PC-9 (cell line): ENCODE data around the gene CRYGB. TPM values are rescaled to one million over a fixed set of nuclear protein-coding genes. Genes with fewer than 3 reads are reported as not detected.
"Not testable (repeated sequence)": the region's sequence is repeated elsewhere in the genome, so short reads cannot be mapped to it uniquely, and the experiment has no call there.

Experiments used
- BruUV-seq: library from RNA; stranded (reverse); fragments of 400-500 nt; replicated peaks from 2 replicates; lab custom pipeline; 2021; lab: Mats Ljungman, UMichigan
- CTCF ChIA-PET: fragments of 300-600 bp; sonication (Branson Sonifier 250); formaldehyde crosslinking; loops from one replicate; lab custom pipeline; 2022; ENCODE audit warnings: antibody characterized with exemption; lab: Charles Lee
- POLR2A ChIA-PET: fragments of 300-600 bp; sonication (Branson Sonifier 250); formaldehyde crosslinking; loops from one replicate; lab custom pipeline; 2022; ENCODE audit warnings: antibody characterized with exemption; ENCODE audit not compliant: unreplicated experiment; lab: Charles Lee
- DNase-seq, 2 experiments: peaks; one replicate each; pipeline versions ENCODE4 v3.0.0 to v3.0.0-alpha.2; 2015 to 2022; ENCODE audit warnings: mixed read lengths in 1 of 2
- H2AFZ ChIP-seq: fragments of 200-600 bp; sonication (generic); 2 replicates; pipeline ENCODE4 v1.8.1; 2017; ENCODE audit warnings: antibody characterized with exemption
- H3F3A ChIP-seq: fragments of 200-600 bp; sonication (generic); 2 replicates; pipeline ENCODE4 v1.8.1; 2017; ENCODE audit warnings: antibody characterized with exemption, mild to moderate bottlenecking, low read depth; ENCODE audit not compliant: insufficient read depth
- H3K27ac ChIP-seq: fragments of 200-600 bp; sonication (generic); 2 replicates; pipeline ENCODE4 v1.6.1; 2016; ENCODE audit warnings: mixed run types
- H3K27me3 ChIP-seq: fragments of 200-600 bp; sonication (generic); 2 replicates; pipeline ENCODE4 v1.6.1; 2016; ENCODE audit warnings: low read depth, mixed run types; ENCODE audit not compliant: insufficient read depth
- H3K36me3 ChIP-seq: fragments of 200-600 bp; sonication (generic); 2 replicates; pipeline ENCODE4 v1.6.1; 2016; ENCODE audit warnings: low read depth, mixed run types
- H3K4me1 ChIP-seq: fragments of 200-600 bp; sonication (generic); replicated peaks from 2 replicates; pipeline ENCODE4 v1.6.1; 2016; ENCODE audit warnings: mixed run types; ENCODE audit not compliant: insufficient read depth
- H3K4me2 ChIP-seq: fragments of 200-600 bp; sonication (generic); 2 replicates; pipeline ENCODE4 v1.6.1; 2017; ENCODE audit warnings: mixed run types
- H3K4me3 ChIP-seq: fragments of 200-600 bp; sonication (generic); 2 replicates; pipeline ENCODE4 v1.6.1; 2016; ENCODE audit warnings: mixed run types
- H3K79me2 ChIP-seq: fragments of 200-600 bp; sonication (generic); 2 replicates; pipeline ENCODE4 v1.6.1; 2017; ENCODE audit warnings: low read depth, mixed run types
- H3K9me2 ChIP-seq: fragments of 200-600 bp; sonication (generic); 2 replicates; pipeline ENCODE4 v1.8.1; 2017; ENCODE audit warnings: mild to moderate bottlenecking; ENCODE audit not compliant: insufficient read depth
- H3K9me3 ChIP-seq: fragments of 200-600 bp; sonication (generic); 2 replicates; pipeline ENCODE4 v1.8.1; 2016; ENCODE audit warnings: low read depth; ENCODE audit not compliant: insufficient read depth
- H4K20me1 ChIP-seq: fragments of 200-600 bp; sonication (generic); 2 replicates; pipeline ENCODE4 v1.8.1; 2017; ENCODE audit not compliant: insufficient read depth
- EZH2 ChIP-seq: fragments of 200-600 bp; sonication (generic); IDR thresholded peaks from 2 replicates; pipeline ENCODE4 v1.8.0; 2017; ENCODE audit warnings: antibody characterized with exemption, low read depth
- intact Hi-C: fragments of 100-400 bp; cut with micrococcal nuclease; formaldehyde crosslinking; loops from one replicate; pipeline ENCODE4 v1.10.0; 2022; ENCODE audit not compliant: unreplicated experiment
- total RNA-seq: library from RNA; stranded (reverse); gene quantifications from 2 replicates; pipeline ENCODE4 v1.2.3, GENCODE V29; 2021
- TF ChIP-seq, protein P1 (sequence below): fragments of 200-600 bp; sonication (generic); conservative IDR thresholded peaks from 2 replicates; pipeline ENCODE4 v1.6.1; 2017; ENCODE audit warnings: mixed run types, antibody characterized with exemption, mild to moderate bottlenecking, moderate library complexity

The CRYGB gene
- total RNA-seq, 1 experiment from 2014 or later: not detected

- H2AFZ ChIP-seq: no peak overlapping the region
- H3K9me2 ChIP-seq: no peaks in the 10 kb centered on the region
- TF ChIP-seq, protein P1, sequence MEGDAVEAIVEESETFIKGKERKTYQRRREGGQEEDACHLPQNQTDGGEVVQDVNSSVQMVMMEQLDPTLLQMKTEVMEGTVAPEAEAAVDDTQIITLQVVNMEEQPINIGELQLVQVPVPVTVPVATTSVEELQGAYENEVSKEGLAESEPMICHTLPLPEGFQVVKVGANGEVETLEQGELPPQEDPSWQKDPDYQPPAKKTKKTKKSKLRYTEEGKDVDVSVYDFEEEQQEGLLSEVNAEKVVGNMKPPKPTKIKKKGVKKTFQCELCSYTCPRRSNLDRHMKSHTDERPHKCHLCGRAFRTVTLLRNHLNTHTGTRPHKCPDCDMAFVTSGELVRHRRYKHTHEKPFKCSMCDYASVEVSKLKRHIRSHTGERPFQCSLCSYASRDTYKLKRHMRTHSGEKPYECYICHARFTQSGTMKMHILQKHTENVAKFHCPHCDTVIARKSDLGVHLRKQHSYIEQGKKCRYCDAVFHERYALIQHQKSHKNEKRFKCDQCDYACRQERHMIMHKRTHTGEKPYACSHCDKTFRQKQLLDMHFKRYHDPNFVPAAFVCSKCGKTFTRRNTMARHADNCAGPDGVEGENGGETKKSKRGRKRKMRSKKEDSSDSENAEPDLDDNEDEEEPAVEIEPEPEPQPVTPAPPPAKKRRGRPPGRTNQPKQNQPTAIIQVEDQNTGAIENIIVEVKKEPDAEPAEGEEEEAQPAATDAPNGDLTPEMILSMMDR: no peak
- TF ChIP-seq EZH2: no peak
- no peaks in the 10 kb centered on the region for H3K36me3 ChIP-seq
- H3K4me3 ChIP-seq: no peak overlapping the region
- no TSS peak for BruUV-seq
- no peaks in the 10 kb centered on the region for H3K27me3 ChIP-seq
- H4K20me1 ChIP-seq: no peaks in the 10 kb centered on the region
- H3K4me2 ChIP-seq: no peak overlapping the region
- H3F3A ChIP-seq: no peaks in the 10 kb centered on the region
- no peaks in the 10 kb centered on the region for H3K79me2 ChIP-seq
- no peak for DNase-seq
- H3K9me3 ChIP-seq: no peaks in the 10 kb centered on the region
- ChIA-PET CTCF (no interaction called here), POLR2A (no interaction called here)
- H3K27ac ChIP-seq: no peak overlapping the region
- intact Hi-C loops: no loop called here
- no peaks in the 10 kb centered on the region for H3K4me1 ChIP-seq
Observed at GRCh38 chr2:208142925-208143799, 2.8 kb downstream of the CRYGB start.

DNA sequence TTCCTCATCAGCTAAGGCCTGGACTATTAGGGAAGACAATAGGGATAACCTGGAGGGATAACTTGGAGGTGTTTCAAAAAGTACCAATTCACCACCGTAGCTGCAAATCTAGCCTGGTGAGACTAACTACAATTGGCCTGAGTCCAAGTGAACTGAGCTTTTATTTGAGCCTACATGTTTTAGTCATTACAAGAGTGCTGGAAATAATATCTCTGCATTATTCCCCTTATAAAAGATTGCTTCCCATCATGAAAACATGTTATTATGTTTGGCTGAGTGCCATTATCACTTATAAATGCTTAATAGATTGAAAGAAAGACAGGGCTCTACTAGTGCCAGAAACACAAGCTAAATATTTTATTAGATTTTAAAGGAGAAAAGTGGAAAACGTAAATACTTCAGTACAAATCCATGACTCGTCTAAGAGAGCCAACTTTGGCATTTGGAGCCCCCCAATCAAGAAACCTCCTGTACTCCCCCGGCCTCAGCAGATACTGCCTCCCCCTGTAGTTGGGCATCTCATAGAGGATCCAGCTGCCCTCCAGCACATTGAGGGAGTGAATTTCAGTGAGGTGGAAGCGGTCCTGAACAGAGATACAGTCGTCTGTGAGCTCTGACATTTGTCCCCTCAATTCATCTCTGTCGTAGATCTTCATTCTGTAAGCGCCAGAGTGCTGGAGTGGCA, 3.6 kb downstream of the CRYGB start:
- intact Hi-C loops: no loop called here

DNA sequence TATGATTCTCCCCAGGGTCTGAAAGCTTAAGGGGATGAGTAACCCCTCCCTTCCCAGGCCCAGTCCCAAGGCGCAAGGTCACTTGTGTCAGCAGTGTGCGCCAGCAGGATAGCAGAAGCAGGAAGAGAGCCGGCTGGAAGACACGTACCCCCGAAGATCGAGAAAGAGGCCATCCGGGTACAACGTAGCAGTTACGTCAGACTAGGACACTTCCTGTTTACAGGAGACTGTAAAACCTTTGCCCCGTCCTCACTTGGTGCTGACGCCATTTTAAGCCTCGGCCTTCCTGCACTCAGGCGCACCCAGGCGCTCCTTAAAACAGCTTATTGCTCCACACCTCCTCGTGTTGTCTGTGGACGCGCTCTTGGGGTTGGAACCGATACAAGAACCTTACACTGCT, 6.5 kb downstream of the CRYGB start:
- no peak for DNase-seq
- intact Hi-C loops: no loop called here
- no peaks in the 10 kb centered on the region for H3F3A ChIP-seq
- no peaks in the 10 kb centered on the region for H3K36me3 ChIP-seq
- no peaks in the 10 kb centered on the region for H3K27me3 ChIP-seq
- H3K4me3 ChIP-seq: no peak overlapping the region
- H3K4me1 ChIP-seq: no peaks in the 10 kb centered on the region
- ChIA-PET CTCF (no interaction called here), POLR2A (interaction anchor here (0.6 kb wide), 1 partner anchor 18 kb away, joined by 6 read pairs; no protein-coding TSS in a partner anchor)
- no peak overlapping the region for H2AFZ ChIP-seq
- no peaks in the 10 kb centered on the region for H3K79me2 ChIP-seq
- no peak overlapping the region for H3K4me2 ChIP-seq
- no peak for TF ChIP-seq EZH2
- TF ChIP-seq, protein P1: no peak
- H3K27ac ChIP-seq: no peak overlapping the region
- H4K20me1 ChIP-seq: no peaks in the 10 kb centered on the region
- no peaks in the 10 kb centered on the region for H3K9me3 ChIP-seq
- no TSS peak for BruUV-seq
- H3K9me2 ChIP-seq: no peaks in the 10 kb centered on the region

More for the DNA sequence above, 3.6 kb downstream of the CRYGB start:
- no TSS peak for BruUV-seq
- no peaks in the 10 kb centered on the region for H3K27me3 ChIP-seq
- no peaks in the 10 kb centered on the region for H3K4me1 ChIP-seq
- no peak overlapping the region for H3K4me2 ChIP-seq
- H3K4me3 ChIP-seq: no peak overlapping the region
- no peak overlapping the region for H2AFZ ChIP-seq
- H4K20me1 ChIP-seq: no peaks in the 10 kb centered on the region
- TF ChIP-seq, protein P1: no peak
- no peak for TF ChIP-seq EZH2
- no peaks in the 10 kb centered on the region for H3F3A ChIP-seq
- ChIA-PET CTCF (no interaction called here), POLR2A (no interaction called here)
- no peaks in the 10 kb centered on the region for H3K36me3 ChIP-seq
- H3K9me2 ChIP-seq: no peaks in the 10 kb centered on the region
- no peaks in the 10 kb centered on the region for H3K9me3 ChIP-seq
- no peak overlapping the region for H3K27ac ChIP-seq
- no peak for DNase-seq
- H3K79me2 ChIP-seq: no peaks in the 10 kb centered on the region

- H4K20me1 ChIP-seq, H3K79me2 ChIP-seq, H3K4me1 ChIP-seq, POLR2A ChIA-PET, H3K4me3 ChIP-seq, H3K4me2 ChIP-seq, H3K9me2 ChIP-seq, H3F3A ChIP-seq, CTCF ChIA-PET, H2AFZ ChIP-seq, intact Hi-C loops, BruUV-seq, H3K36me3 ChIP-seq, H3K9me3 ChIP-seq, H3K27me3 ChIP-seq, H3K27ac ChIP-seq: not testable (repeated sequence)
- DNase-seq: peak in 1 of 2 experiments; percentile 37
Observed at GRCh38 chr2:208138334-208138733, 7.6 kb downstream of the CRYGB start.
